ENCODE data around the gene NAV2. TPM values are rescaled to one million over a fixed set of nuclear protein-coding genes. Genes with fewer than 3 reads are reported as not detected.

The NAV2 gene
- total RNA-seq, 1 experiment from 2014 or later: 23.3 TPM

DNA sequence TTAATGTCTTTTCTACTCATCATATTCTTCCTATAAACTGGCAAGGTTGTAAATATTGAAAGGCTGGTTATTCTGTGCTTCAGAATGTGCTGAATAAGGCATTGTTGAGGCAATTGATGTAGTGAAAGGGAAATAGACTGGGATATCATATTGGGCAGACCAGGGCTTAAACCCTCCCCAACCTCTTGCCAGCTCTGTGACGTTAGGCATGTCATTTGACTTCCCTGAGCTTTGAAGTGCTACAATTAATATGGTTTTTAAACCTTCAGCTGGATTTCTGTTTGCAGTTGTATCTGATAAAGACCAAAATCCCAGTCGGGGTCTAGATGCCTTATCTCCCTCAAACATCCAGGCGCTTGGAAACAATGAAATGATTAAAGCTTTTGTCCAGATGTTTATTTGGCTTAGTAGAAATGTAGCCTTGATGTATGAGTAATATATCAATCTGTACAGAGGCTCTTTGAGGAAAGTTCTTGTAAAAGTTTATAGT lies 239.5 kb downstream of the NAV2 start:
- Histone ChIP-seq H3K36me3 (ENCODE audit: low read depth) (no peaks in the 10 kb centered on the region), H3K9me2 (ENCODE audit: insufficient read depth) (no peaks in the 10 kb centered on the region), H3K9me3 (ENCODE audit: insufficient read depth, low read depth) (no peaks in the 10 kb centered on the region), H3K79me2 (ENCODE audit: low read depth) (no peaks in the 10 kb centered on the region), H3K27me3 (ENCODE audit: insufficient read depth, low read depth) (no peaks in the 10 kb centered on the region), H3K4me1 (replicated peaks; ENCODE audit: insufficient read depth) (peaks cover 3% of the 10 kb centered on the region; the same call in 1 of the 2 replicates), H3K4me2 (no peak overlapping the region), H2AFZ (no peak overlapping the region), H4K20me1 (ENCODE audit: insufficient read depth) (no peaks in the 10 kb centered on the region), H3K27ac (no peak overlapping the region), H3K4me3 (no peak overlapping the region), H3F3A (ENCODE audit: insufficient read depth, low read depth) (no peaks in the 10 kb centered on the region; the same call in 1 of the 2 replicates)
- TF ChIP-seq EZH2 (IDR thresholded peaks at IDR 0.05; ENCODE audit: low read depth): no peak
- TF ChIP-seq, protein P1, sequence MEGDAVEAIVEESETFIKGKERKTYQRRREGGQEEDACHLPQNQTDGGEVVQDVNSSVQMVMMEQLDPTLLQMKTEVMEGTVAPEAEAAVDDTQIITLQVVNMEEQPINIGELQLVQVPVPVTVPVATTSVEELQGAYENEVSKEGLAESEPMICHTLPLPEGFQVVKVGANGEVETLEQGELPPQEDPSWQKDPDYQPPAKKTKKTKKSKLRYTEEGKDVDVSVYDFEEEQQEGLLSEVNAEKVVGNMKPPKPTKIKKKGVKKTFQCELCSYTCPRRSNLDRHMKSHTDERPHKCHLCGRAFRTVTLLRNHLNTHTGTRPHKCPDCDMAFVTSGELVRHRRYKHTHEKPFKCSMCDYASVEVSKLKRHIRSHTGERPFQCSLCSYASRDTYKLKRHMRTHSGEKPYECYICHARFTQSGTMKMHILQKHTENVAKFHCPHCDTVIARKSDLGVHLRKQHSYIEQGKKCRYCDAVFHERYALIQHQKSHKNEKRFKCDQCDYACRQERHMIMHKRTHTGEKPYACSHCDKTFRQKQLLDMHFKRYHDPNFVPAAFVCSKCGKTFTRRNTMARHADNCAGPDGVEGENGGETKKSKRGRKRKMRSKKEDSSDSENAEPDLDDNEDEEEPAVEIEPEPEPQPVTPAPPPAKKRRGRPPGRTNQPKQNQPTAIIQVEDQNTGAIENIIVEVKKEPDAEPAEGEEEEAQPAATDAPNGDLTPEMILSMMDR (conservative IDR thresholded peaks at IDR 0.05): no peak
- no peak for DNase-seq
- ChIA-PET POLR2A (ENCODE audit: unreplicated experiment) (no interaction called here), CTCF (interaction anchor here (0.6 to 0.9 kb wide), 3 partner anchors 18 to 181 kb away, joined by 3 to 6 read pairs (median 3); no protein-coding TSS in a partner anchor)
- BruUV-seq (replicated peaks): no TSS peak
- intact Hi-C loops (cut with micrococcal nuclease; ENCODE audit: unreplicated experiment): loop anchor here (5.0 to 10.0 kb wide), 2 partner anchors 395 to 403 kb away; no protein-coding TSS in a partner anchor

DNA sequence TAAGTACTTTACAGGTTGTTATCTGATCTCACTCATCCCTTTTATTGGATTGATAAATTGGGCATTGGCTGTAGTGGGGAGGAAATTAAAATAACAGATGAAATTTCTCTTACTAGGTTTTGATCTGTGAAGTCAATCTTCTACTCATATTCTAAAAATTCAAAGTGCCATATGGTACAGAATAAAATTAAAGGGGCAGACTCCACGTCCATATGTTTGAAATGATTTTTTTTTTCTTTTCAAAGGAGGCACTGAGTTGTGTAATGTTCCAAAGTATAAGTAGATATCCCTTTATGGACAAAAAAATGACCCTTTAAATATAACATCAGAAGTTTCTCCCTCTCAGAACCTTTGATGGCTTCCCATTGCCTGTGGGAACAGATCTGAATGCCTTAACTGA lies 240.3 kb downstream of the NAV2 start:
- intact Hi-C loops (cut with micrococcal nuclease; ENCODE audit: unreplicated experiment): loop anchor here (5.0 to 10.0 kb wide), 2 partner anchors 396 to 402 kb away; no protein-coding TSS in a partner anchor
- H3K27ac ChIP-seq: no peak overlapping the region
- no peak overlapping the region for H3K4me2 ChIP-seq

DNA sequence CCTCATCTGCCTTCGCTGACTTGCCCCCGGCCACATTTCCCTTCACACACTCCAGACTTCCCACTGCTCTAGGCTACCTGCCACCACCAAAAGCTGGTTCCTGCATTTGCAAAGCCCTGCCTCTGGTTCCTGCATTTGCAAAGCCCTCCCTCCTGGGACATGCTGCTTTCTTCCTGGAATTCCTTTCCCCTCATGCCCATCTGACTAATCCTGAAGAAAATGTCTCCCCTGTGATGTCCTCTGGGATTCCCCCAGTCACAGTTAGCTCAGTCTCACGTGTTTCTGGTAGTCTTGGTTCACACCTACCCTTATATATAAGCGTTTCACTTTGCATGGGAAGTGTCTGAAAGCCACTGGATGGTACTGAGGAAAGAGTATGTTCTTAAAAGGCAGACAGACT lies 240.7 kb downstream of the NAV2 start:
- Histone ChIP-seq H3K4me2 (no peak overlapping the region), H3K9me3 (ENCODE audit: insufficient read depth, low read depth) (no peaks in the 10 kb centered on the region), H3K4me3 (no peak overlapping the region), H2AFZ (no peak overlapping the region), H3F3A (ENCODE audit: insufficient read depth, low read depth) (no peaks in the 10 kb centered on the region; the same call in 1 of the 2 replicates), H3K4me1 (replicated peaks; ENCODE audit: insufficient read depth) (peaks cover 3% of the 10 kb centered on the region; the same call in 1 of the 2 replicates), H4K20me1 (ENCODE audit: insufficient read depth) (no peaks in the 10 kb centered on the region), H3K79me2 (ENCODE audit: low read depth) (no peaks in the 10 kb centered on the region), H3K27ac (no peak overlapping the region), H3K36me3 (ENCODE audit: low read depth) (no peaks in the 10 kb centered on the region), H3K9me2 (ENCODE audit: insufficient read depth) (no peaks in the 10 kb centered on the region), H3K27me3 (ENCODE audit: insufficient read depth, low read depth) (no peaks in the 10 kb centered on the region)
- no TSS peak for BruUV-seq (replicated peaks)
- no peak for DNase-seq
- intact Hi-C loops (cut with micrococcal nuclease; ENCODE audit: unreplicated experiment): loop anchor here (5.0 to 10.0 kb wide), 2 partner anchors 396 to 401 kb away; no protein-coding TSS in a partner anchor
- TF ChIP-seq, protein P1 (conservative IDR thresholded peaks at IDR 0.05): no peak
- TF ChIP-seq EZH2 (IDR thresholded peaks at IDR 0.05; ENCODE audit: low read depth): no peak
- ChIA-PET CTCF (interaction anchor here (0.6 kb wide), 2 partner anchors 18 to 397 kb away, joined by 3 to 10 read pairs; no protein-coding TSS in a partner anchor), POLR2A (ENCODE audit: unreplicated experiment) (no interaction called here)

More for the DNA sequence above, 240.3 kb downstream of the NAV2 start:
- Histone ChIP-seq H3K9me3 (ENCODE audit: insufficient read depth, low read depth) (no peaks in the 10 kb centered on the region), H3K36me3 (ENCODE audit: low read depth) (no peaks in the 10 kb centered on the region), H3K9me2 (ENCODE audit: insufficient read depth) (no peaks in the 10 kb centered on the region), H3F3A (ENCODE audit: insufficient read depth, low read depth) (no peaks in the 10 kb centered on the region; the same call in 1 of the 2 replicates), H2AFZ (no peak overlapping the region), H3K4me3 (no peak overlapping the region), H4K20me1 (ENCODE audit: insufficient read depth) (no peaks in the 10 kb centered on the region), H3K4me1 (replicated peaks; ENCODE audit: insufficient read depth) (peaks cover 3% of the 10 kb centered on the region; the same call in 1 of the 2 replicates), H3K27me3 (ENCODE audit: insufficient read depth, low read depth) (no peaks in the 10 kb centered on the region), H3K79me2 (ENCODE audit: low read depth) (no peaks in the 10 kb centered on the region)
- TF ChIP-seq, protein P1 (conservative IDR thresholded peaks at IDR 0.05): no peak
- no peak for TF ChIP-seq EZH2 (IDR thresholded peaks at IDR 0.05; ENCODE audit: low read depth)
- no peak for DNase-seq
- ChIA-PET CTCF (interaction anchor here (0.6 to 0.9 kb wide), 4 partner anchors 17 to 398 kb away, joined by 3 to 10 read pairs (median 3); no protein-coding TSS in a partner anchor), POLR2A (ENCODE audit: unreplicated experiment) (no interaction called here)
- BruUV-seq (replicated peaks): no TSS peak

All from PC-9 (cell line).